ENCODE measurements around the gene NLGN1. TPM values are rescaled to one million over a fixed set of nuclear protein-coding genes. Genes with fewer than 3 reads are reported as not detected.

Gene NLGN1
- total RNA-seq, 4 donors from 2014 or later: 12.9 to 20.9 (median 18.0) TPM

- 80% methylated on average over 1 of the region's 1 CpG for WGBS
- Histone ChIP-seq H3K27ac (replicated peaks in 1 of 4) (no peak overlapping the region), H3K4me1 (no peaks in the 10 kb centered on the region), H3K36me3 (no peaks in the 10 kb centered on the region), H3K9me3 (peaks cover 0 to 6% (median 0%) of the 10 kb centered on the region in 4 donors), H3K27me3 (no peaks in the 10 kb centered on the region), H3K4me3 (no peak overlapping the region)
- TF ChIP-seq EP300 (IDR thresholded peaks at IDR 0.05) (no peak), CTCF (IDR thresholded peaks at IDR 0.05) (no peak), POLR2A (IDR thresholded peaks at IDR 0.05; ENCODE audit: low read depth) (no peak), POLR2AphosphoS5 (IDR thresholded peaks at IDR 0.05) (no peak)
- DNase-seq (ENCODE audit: extremely low spot score): no peak
- intact Hi-C loops (cut with DNase I): no loop called here
Measured at GRCh38 chr3:173700336-173700735, 302.8 kb downstream of the NLGN1 start.

- 75% methylated on average over 3 of the region's 3 CpGs for WGBS
- Histone ChIP-seq H3K4me3 (no peak overlapping the region), H3K27ac (replicated peaks in 1 of 4) (no peak overlapping the region), H3K36me3 (no peaks in the 10 kb centered on the region), H3K4me1 (no peaks in the 10 kb centered on the region), H3K9me3 (peaks cover 0 to 6% (median 0%) of the 10 kb centered on the region in 4 donors), H3K27me3 (no peaks in the 10 kb centered on the region)
- no peak for DNase-seq (ENCODE audit: extremely low spot score)
- no peak for TF ChIP-seq POLR2A (IDR thresholded peaks at IDR 0.05; ENCODE audit: low read depth)
- no peak for TF ChIP-seq CTCF (IDR thresholded peaks at IDR 0.05)
- no peak for TF ChIP-seq POLR2AphosphoS5 (IDR thresholded peaks at IDR 0.05)
- no peak for TF ChIP-seq EP300 (IDR thresholded peaks at IDR 0.05)
- intact Hi-C loops (cut with DNase I): no loop called here
Measured at GRCh38 chr3:173702561-173702960, 305.0 kb downstream of the NLGN1 start.

DNA sequence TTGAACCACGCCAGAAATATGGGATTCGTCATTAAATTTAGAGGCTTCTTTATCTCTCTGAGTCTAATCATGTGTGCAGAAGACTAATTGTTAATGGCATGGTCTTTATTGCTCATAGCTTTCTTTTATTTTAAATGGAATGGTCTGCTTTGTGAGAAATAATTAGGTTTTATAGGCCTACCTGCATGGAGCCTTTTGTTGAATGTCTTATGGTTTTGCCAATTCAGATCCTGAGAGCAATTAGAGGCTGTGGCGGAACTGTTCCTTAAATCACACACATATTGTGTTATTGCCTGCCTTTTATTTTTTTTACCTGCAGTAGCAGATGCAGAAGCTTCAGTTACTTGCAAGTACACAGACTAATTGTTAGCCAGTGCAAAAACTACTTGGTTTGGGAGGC is 306.2 kb downstream of the NLGN1 start:
- DNase-seq (ENCODE audit: extremely low spot score): no peak
- H3K9me3 ChIP-seq: peaks cover 0 to 6% (median 0%) of the 10 kb centered on the region in 4 donors
- 92% methylated on average over 3 of the region's 3 CpGs for WGBS
- no peak for TF ChIP-seq POLR2A (IDR thresholded peaks at IDR 0.05; ENCODE audit: low read depth)
- no peak for TF ChIP-seq POLR2AphosphoS5 (IDR thresholded peaks at IDR 0.05)
- TF ChIP-seq CTCF (IDR thresholded peaks at IDR 0.05): no peak
- no peak for TF ChIP-seq EP300 (IDR thresholded peaks at IDR 0.05)
- no peaks in the 10 kb centered on the region for H3K27me3 ChIP-seq
- intact Hi-C loops (cut with DNase I): no loop called here
- no peak overlapping the region for H3K27ac ChIP-seq (replicated peaks in 1 of 4)
- no peaks in the 10 kb centered on the region for H3K36me3 ChIP-seq
- no peaks in the 10 kb centered on the region for H3K4me1 ChIP-seq
- H3K4me3 ChIP-seq: no peak overlapping the region

DNA sequence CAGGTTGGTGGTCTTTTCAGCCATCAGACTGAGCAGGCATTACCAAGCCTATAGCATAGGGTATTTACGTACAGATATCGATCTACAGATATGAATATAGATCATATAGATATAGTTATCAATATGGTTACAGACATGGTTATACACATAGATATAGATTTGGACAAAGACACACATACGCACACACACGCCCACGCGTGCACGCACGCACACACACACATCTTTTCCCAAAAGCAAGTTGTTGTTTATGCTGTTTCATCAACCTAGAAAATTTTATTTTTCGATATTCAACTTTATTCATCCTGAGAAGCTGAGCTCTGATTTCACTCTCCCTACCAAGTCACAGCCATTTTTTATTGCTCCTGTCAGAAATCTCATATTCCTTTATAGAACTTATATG is 309.1 kb downstream of the NLGN1 start:
- no peak overlapping the region for H3K4me3 ChIP-seq
- H3K27ac ChIP-seq (replicated peaks in 1 of 4): no peak overlapping the region
- intact Hi-C loops (cut with DNase I): no loop called here
- DNase-seq (ENCODE audit: extremely low spot score): no peak
- WGBS: 98% methylated on average over 9 of the region's 9 CpGs
- H3K9me3 ChIP-seq: no peaks in the 10 kb centered on the region
- no peak for TF ChIP-seq EP300 (IDR thresholded peaks at IDR 0.05)
- no peaks in the 10 kb centered on the region for H3K27me3 ChIP-seq
- no peaks in the 10 kb centered on the region for H3K4me1 ChIP-seq
- H3K36me3 ChIP-seq: no peaks in the 10 kb centered on the region

- no peaks in the 10 kb centered on the region for H3K36me3 ChIP-seq
- intact Hi-C loops (cut with DNase I): no loop called here
- H3K27me3 ChIP-seq: no peaks in the 10 kb centered on the region
- no peaks in the 10 kb centered on the region for H3K4me1 ChIP-seq
- H3K9me3 ChIP-seq: no peaks in the 10 kb centered on the region
- DNase-seq (ENCODE audit: extremely low spot score): no peak
- TF ChIP-seq POLR2A (IDR thresholded peaks at IDR 0.05; ENCODE audit: low read depth) (no peak), POLR2AphosphoS5 (IDR thresholded peaks at IDR 0.05) (no peak), CTCF (IDR thresholded peaks at IDR 0.05) (no peak), EP300 (IDR thresholded peaks at IDR 0.05) (no peak)
- no peak overlapping the region for H3K4me3 ChIP-seq
- 86% methylated on average over 3 of the region's 3 CpGs for WGBS
- no peak overlapping the region for H3K27ac ChIP-seq (replicated peaks in 1 of 4)
Measured at GRCh38 chr3:173708191-173708590, 310.6 kb downstream of the NLGN1 start.
